Fibroblast of lung (primary cell): ENCODE data around the gene ROBO4. TPM values are rescaled to one million over a fixed set of nuclear protein-coding genes. Genes with fewer than 3 reads are reported as not detected.

ENCODE experiments used
- DNase-seq, 2 donors: peaks; one replicate each; pipeline versions ENCODE4 v3.0.0 to v3.0.0-alpha.2; 2010; ENCODE audit warnings: low read depth in 2 of 2
- H2AFZ ChIP-seq: 2 replicates; pipeline ENCODE4 v1.5.1; 2012; ENCODE audit warnings: low read length, control low read depth, inconsistent platforms
- H3K27ac ChIP-seq: 2 replicates; pipeline ENCODE4 v1.5.1; 2011; ENCODE audit warnings: low read length, control low read depth; ENCODE audit not compliant: insufficient read depth
- H3K27me3 ChIP-seq: 2 replicates; pipeline ENCODE4 v1.5.1; 2011; ENCODE audit warnings: mild to moderate bottlenecking, low read length; ENCODE audit not compliant: control insufficient read depth, insufficient read depth
- H3K36me3 ChIP-seq: 2 replicates; pipeline ENCODE4 v1.5.1; 2011; ENCODE audit warnings: low read length; ENCODE audit not compliant: control insufficient read depth, insufficient read depth
- H3K4me1 ChIP-seq: 2 replicates; pipeline ENCODE4 v1.5.1; 2011; ENCODE audit warnings: low read length; ENCODE audit not compliant: control insufficient read depth, insufficient read depth; ENCODE audit errors: extremely low read depth
- H3K4me2 ChIP-seq: 2 replicates; pipeline ENCODE4 v1.5.1; 2011; ENCODE audit warnings: low read length, control low read depth; ENCODE audit not compliant: insufficient read depth; ENCODE audit errors: extremely low read depth
- H3K4me3 ChIP-seq, 4 experiments: fragments of 200-600 bp in 1 of 4; sonication (generic) in 1 of 4; replicated peaks in 1 of 4; 2 replicates each; pipeline ENCODE4 v1.5.1; 2011 to 2016; ENCODE audit warnings: low read length in 4 of 4, low read depth in 3 of 4, mild to moderate bottlenecking in 3 of 4, control low read depth in 2 of 4, inconsistent platforms in 1 of 4, mixed read lengths in 1 of 4; ENCODE audit not compliant: insufficient read depth in 1 of 4; ENCODE audit errors: control extremely low read depth in 1 of 4
- H3K79me2 ChIP-seq: 2 replicates; pipeline ENCODE4 v1.5.1; 2012; ENCODE audit warnings: mild to moderate bottlenecking, low read length, inconsistent platforms; ENCODE audit not compliant: control insufficient read depth, insufficient read depth
- H3K9ac ChIP-seq: 2 replicates; pipeline ENCODE4 v1.5.1; 2011; ENCODE audit warnings: mild to moderate bottlenecking, low read length, control low read depth; ENCODE audit not compliant: insufficient read depth
- H3K9me3 ChIP-seq: 2 replicates; pipeline ENCODE4 v1.5.1; 2012; ENCODE audit warnings: low read depth, low read length; ENCODE audit not compliant: control insufficient read depth, insufficient read depth
- H4K20me1 ChIP-seq: 2 replicates; pipeline ENCODE4 v1.5.1; 2011; ENCODE audit warnings: low read length; ENCODE audit not compliant: control insufficient read depth, insufficient read depth; ENCODE audit errors: extremely low read depth
- EZH2 ChIP-seq: IDR thresholded peaks from 2 replicates; pipeline ENCODE4 v1.5.1; 2012; ENCODE audit warnings: low read length, control low read depth, mild to moderate bottlenecking; ENCODE audit errors: missing control alignments
- polyA plus RNA-seq, 2 donors: library from polyadenylated mRNA; depleted of rRNA in 1 of 2; stranded (reverse) in 1 of 2; unstranded in 1 of 2; fragments of >200 nt; gene quantifications; 2 replicates each; pipeline ENCODE4 v1.2.1, GENCODE V29; 2011 to 2012; ENCODE audit warnings: missing spikeins in 1 of 2
- total RNA-seq: library from RNA; depleted of rRNA; stranded (reverse); fragments of >200 nt; gene quantifications from 2 replicates; pipeline ENCODE4 v1.2.1, GENCODE V29; 2014
- TF ChIP-seq, protein P1 (sequence below), 2 donors: IDR thresholded peaks in 1 of 2; conservative IDR thresholded peaks in 1 of 2; 1 replicate in 1 of 2; 2 replicates in 1 of 2; pipeline ENCODE4 v1.5.1; 2011 to 2012; ENCODE audit warnings: low read length in 2 of 2, control low read depth in 1 of 2, inconsistent platforms in 1 of 2, low read depth in 1 of 2, mild to moderate bottlenecking in 1 of 2

The ROBO4 gene
- total and polyA plus RNA-seq, 2 donors (not counting 1 experiment from before 2014, with no cell fraction given), result 0.45 to 0.66 TPM

- Histone ChIP-seq H3K4me1 (peaks cover 6% of the 10 kb centered on the region), H3K36me3 (no peaks in the 10 kb centered on the region)
Measured at GRCh38 chr11:124886476-124886875, 11.2 kb downstream of the ROBO4 start.

GRCh38 chr11:124884869-124885479 lies 12.7 kb downstream of the ROBO4 start:
- Histone ChIP-seq H2AFZ (no peak overlapping the region), H3K9me3 (no peaks in the 10 kb centered on the region), H4K20me1 (no peaks in the 10 kb centered on the region), H3K4me2 (no peak overlapping the region), H3K4me3 (no peak overlapping the region), H3K79me2 (no peaks in the 10 kb centered on the region), H3K27ac (no peak overlapping the region), H3K9ac (no peak overlapping the region), H3K4me1 (peaks cover 4% of the 10 kb centered on the region), H3K27me3 (no peaks in the 10 kb centered on the region), H3K36me3 (no peaks in the 10 kb centered on the region)
- TF ChIP-seq, protein P1, sequence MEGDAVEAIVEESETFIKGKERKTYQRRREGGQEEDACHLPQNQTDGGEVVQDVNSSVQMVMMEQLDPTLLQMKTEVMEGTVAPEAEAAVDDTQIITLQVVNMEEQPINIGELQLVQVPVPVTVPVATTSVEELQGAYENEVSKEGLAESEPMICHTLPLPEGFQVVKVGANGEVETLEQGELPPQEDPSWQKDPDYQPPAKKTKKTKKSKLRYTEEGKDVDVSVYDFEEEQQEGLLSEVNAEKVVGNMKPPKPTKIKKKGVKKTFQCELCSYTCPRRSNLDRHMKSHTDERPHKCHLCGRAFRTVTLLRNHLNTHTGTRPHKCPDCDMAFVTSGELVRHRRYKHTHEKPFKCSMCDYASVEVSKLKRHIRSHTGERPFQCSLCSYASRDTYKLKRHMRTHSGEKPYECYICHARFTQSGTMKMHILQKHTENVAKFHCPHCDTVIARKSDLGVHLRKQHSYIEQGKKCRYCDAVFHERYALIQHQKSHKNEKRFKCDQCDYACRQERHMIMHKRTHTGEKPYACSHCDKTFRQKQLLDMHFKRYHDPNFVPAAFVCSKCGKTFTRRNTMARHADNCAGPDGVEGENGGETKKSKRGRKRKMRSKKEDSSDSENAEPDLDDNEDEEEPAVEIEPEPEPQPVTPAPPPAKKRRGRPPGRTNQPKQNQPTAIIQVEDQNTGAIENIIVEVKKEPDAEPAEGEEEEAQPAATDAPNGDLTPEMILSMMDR (conservative IDR thresholded peaks at IDR 0.05 in 1 of 2, IDR thresholded peaks at IDR 0.05 in 1 of 2; ENCODE audit: low read depth in 1 of 2, low read length in 2 of 2), result no peak
- TF ChIP-seq EZH2, result no peak
- DNase-seq, result no peak

More at GRCh38 chr11:124886476-124886875, 11.2 kb downstream of the ROBO4 start:
- no peak for DNase-seq
- H3K4me2 ChIP-seq, result no peak overlapping the region
- H4K20me1 ChIP-seq, result no peaks in the 10 kb centered on the region
- H3K79me2 ChIP-seq, result no peaks in the 10 kb centered on the region
- no peak overlapping the region for H3K9ac ChIP-seq
- no peaks in the 10 kb centered on the region for H3K9me3 ChIP-seq
- no peak overlapping the region for H2AFZ ChIP-seq
- H3K27ac ChIP-seq, result no peak overlapping the region
- TF ChIP-seq, protein P1 (conservative IDR thresholded peaks at IDR 0.05 in 1 of 2, IDR thresholded peaks at IDR 0.05 in 1 of 2; ENCODE audit: low read depth in 1 of 2, low read length in 2 of 2), result no peak
- TF ChIP-seq EZH2, result no peak
- H3K27me3 ChIP-seq, result no peaks in the 10 kb centered on the region
- no peak overlapping the region for H3K4me3 ChIP-seq

DNA sequence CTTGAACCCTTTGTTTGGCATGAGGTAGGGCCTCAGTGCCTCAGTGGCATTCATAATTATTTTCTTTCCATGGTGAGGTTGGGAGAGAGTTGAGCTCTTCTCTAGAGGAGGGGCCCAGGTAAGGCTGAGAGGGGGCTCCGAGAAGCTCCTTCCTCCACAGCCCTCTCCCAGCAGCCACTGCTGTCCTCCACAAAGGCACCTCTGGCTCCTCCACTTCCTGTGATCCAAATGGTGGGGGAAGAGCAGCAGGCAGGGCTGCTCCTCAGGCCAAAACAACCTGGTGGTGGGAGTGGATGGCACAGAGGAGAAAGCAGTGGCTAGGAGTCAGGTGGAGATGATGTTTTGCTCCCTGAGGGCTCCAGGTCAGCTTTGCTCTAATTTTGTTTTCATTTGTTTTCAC lies 13.3 kb downstream of the ROBO4 start:
- Histone ChIP-seq H3K9me3 (no peaks in the 10 kb centered on the region), H3K4me2 (no peak overlapping the region), H3K36me3 (no peaks in the 10 kb centered on the region), H3K27ac (no peak overlapping the region), H3K9ac (no peak overlapping the region), H3K27me3 (no peaks in the 10 kb centered on the region), H3K4me3 (no peak overlapping the region), H2AFZ (no peak overlapping the region), H3K4me1 (peaks cover 4% of the 10 kb centered on the region), H3K79me2 (no peaks in the 10 kb centered on the region), H4K20me1 (no peaks in the 10 kb centered on the region)
- TF ChIP-seq EZH2, result no peak
- TF ChIP-seq, protein P1 (conservative IDR thresholded peaks at IDR 0.05 in 1 of 2, IDR thresholded peaks at IDR 0.05 in 1 of 2; ENCODE audit: low read depth in 1 of 2, low read length in 2 of 2), result no peak
- DNase-seq, result no peak
